ENCODE results near the gene AMH. TPM values are rescaled to one million over a fixed set of nuclear protein-coding genes. Genes with fewer than 3 reads are reported as not detected.

The AMH gene
- total and polyA plus RNA-seq, 2 donors (not counting 1 experiment from before 2014, with no cell fraction given) = 0.03 to 0.33 TPM

DNA sequence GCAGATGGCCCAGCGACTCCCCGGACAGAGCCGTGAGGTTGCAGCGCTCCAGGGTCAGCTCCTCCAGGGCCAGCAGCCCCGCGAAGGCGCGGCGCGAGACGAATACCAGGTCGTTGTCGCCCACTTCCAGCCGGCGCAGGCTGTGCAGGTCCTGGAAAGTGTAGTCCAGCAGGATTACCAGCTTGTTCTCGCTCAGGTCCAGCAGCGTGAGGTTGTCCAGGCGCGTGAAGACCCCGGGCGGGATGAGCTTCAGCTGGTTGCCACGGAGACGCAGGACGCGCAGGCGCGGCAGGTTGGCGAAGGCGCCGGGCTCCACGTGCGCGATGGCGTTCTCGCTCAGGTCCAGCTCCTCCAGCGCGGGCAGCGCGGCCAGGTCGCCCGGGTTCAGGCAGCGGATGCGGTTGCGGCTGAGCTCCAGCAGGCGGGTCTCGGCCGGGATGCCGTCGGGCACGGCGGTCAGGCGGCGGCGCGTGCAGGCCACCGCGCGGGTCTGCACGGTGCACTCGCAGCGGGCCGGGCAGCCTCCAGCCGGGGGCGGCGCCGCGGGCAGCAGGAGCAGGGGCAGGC is 42.1 kb downstream of the AMH start:
- H3K27me3 ChIP-seq (ENCODE audit: control insufficient read depth, insufficient read depth, low read length) = peaks cover 36% of the 10 kb centered on the region
- H2AFZ ChIP-seq (ENCODE audit: low read length) = no peak overlapping the region
- TF ChIP-seq EZH2 (IDR thresholded peaks at IDR 0.05; ENCODE audit: low read length, missing control alignments) = peak; percentile 79
- TF ChIP-seq, protein P1, sequence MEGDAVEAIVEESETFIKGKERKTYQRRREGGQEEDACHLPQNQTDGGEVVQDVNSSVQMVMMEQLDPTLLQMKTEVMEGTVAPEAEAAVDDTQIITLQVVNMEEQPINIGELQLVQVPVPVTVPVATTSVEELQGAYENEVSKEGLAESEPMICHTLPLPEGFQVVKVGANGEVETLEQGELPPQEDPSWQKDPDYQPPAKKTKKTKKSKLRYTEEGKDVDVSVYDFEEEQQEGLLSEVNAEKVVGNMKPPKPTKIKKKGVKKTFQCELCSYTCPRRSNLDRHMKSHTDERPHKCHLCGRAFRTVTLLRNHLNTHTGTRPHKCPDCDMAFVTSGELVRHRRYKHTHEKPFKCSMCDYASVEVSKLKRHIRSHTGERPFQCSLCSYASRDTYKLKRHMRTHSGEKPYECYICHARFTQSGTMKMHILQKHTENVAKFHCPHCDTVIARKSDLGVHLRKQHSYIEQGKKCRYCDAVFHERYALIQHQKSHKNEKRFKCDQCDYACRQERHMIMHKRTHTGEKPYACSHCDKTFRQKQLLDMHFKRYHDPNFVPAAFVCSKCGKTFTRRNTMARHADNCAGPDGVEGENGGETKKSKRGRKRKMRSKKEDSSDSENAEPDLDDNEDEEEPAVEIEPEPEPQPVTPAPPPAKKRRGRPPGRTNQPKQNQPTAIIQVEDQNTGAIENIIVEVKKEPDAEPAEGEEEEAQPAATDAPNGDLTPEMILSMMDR (conservative IDR thresholded peaks at IDR 0.05 in 1 of 2, IDR thresholded peaks at IDR 0.05 in 1 of 2; ENCODE audit: low read depth in 1 of 2, low read length in 2 of 2) = no peak
- peak overlapping the region; percentile 25 for H3K4me2 ChIP-seq (ENCODE audit: extremely low read depth, insufficient read depth, low read length)
- no peaks in the 10 kb centered on the region for H3K79me2 ChIP-seq (ENCODE audit: control insufficient read depth, insufficient read depth, low read length)
- H3K27ac ChIP-seq (ENCODE audit: insufficient read depth, low read length) = no peak overlapping the region
- H3K4me1 ChIP-seq (ENCODE audit: control insufficient read depth, extremely low read depth, insufficient read depth, low read length) = peaks cover 4% of the 10 kb centered on the region
- H3K9me3 ChIP-seq (ENCODE audit: control insufficient read depth, insufficient read depth, low read depth, low read length) = no peaks in the 10 kb centered on the region
- H3K9ac ChIP-seq (ENCODE audit: insufficient read depth, low read length) = no peak overlapping the region
- DNase-seq (ENCODE audit: low read depth in 2 of 2) = no peak
- no peaks in the 10 kb centered on the region for H3K36me3 ChIP-seq (ENCODE audit: control insufficient read depth, insufficient read depth, low read length)
- no peaks in the 10 kb centered on the region for H4K20me1 ChIP-seq (ENCODE audit: control insufficient read depth, extremely low read depth, insufficient read depth, low read length)
- H3K4me3 ChIP-seq (replicated peaks in 1 of 4; ENCODE audit: control extremely low read depth in 1 of 4, insufficient read depth in 1 of 4, low read depth in 3 of 4, low read length in 4 of 4) = no peak overlapping the region

DNA sequence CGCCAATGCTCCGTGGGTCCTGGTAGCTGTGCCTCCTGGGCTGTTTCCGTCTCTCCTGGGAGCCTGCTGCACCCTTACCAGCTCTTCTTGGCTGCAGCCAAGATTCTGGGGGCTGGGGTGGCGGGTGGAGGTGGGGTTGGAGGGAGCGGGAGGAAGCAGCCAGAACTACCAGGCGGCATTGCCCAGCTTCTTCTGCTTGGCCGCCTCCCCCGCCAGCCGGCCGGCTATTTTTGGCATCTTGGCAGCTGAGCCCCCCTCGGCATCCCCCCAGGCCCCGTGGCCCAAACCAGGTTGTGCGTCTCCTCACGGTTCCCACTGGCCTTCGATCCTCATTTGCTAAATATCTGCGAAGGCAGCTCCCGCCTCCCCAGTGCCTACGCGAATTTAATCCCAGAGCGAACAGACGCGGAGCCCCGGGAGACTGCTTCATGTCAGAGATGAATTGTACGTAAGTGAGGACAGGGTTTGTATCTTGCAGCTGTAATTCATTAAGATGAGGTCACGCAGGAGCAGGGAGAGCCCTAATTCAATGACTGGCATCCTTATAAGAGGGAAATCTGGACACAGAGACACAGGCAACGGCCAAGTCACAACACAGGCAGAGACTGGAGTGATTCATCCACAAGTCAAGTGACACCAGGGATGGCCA is 45.7 kb downstream of the AMH start:
- Histone ChIP-seq H3K27ac (ENCODE audit: insufficient read depth, low read length) (no peak overlapping the region), H3K4me2 (ENCODE audit: extremely low read depth, insufficient read depth, low read length) (peak overlapping the region; percentile 64), H4K20me1 (ENCODE audit: control insufficient read depth, extremely low read depth, insufficient read depth, low read length) (no peaks in the 10 kb centered on the region), H3K27me3 (ENCODE audit: control insufficient read depth, insufficient read depth, low read length) (peaks cover 21% of the 10 kb centered on the region), H3K36me3 (ENCODE audit: control insufficient read depth, insufficient read depth, low read length) (no peaks in the 10 kb centered on the region), H3K4me1 (ENCODE audit: control insufficient read depth, extremely low read depth, insufficient read depth, low read length) (peaks cover 4% of the 10 kb centered on the region), H3K79me2 (ENCODE audit: control insufficient read depth, insufficient read depth, low read length) (no peaks in the 10 kb centered on the region), H3K9ac (ENCODE audit: insufficient read depth, low read length) (no peak overlapping the region), H3K4me3 (replicated peaks in 1 of 4; ENCODE audit: control extremely low read depth in 1 of 4, insufficient read depth in 1 of 4, low read depth in 3 of 4, low read length in 4 of 4) (no peak overlapping the region), H2AFZ (ENCODE audit: low read length) (no peak overlapping the region), H3K9me3 (ENCODE audit: control insufficient read depth, insufficient read depth, low read depth, low read length) (no peaks in the 10 kb centered on the region)
- TF ChIP-seq EZH2 (IDR thresholded peaks at IDR 0.05; ENCODE audit: low read length, missing control alignments) = no peak
- TF ChIP-seq, protein P1 (conservative IDR thresholded peaks at IDR 0.05 in 1 of 2, IDR thresholded peaks at IDR 0.05 in 1 of 2; ENCODE audit: low read depth in 1 of 2, low read length in 2 of 2) = no peak
- peak; percentile 55 to 59 for DNase-seq (ENCODE audit: low read depth in 2 of 2)

DNA sequence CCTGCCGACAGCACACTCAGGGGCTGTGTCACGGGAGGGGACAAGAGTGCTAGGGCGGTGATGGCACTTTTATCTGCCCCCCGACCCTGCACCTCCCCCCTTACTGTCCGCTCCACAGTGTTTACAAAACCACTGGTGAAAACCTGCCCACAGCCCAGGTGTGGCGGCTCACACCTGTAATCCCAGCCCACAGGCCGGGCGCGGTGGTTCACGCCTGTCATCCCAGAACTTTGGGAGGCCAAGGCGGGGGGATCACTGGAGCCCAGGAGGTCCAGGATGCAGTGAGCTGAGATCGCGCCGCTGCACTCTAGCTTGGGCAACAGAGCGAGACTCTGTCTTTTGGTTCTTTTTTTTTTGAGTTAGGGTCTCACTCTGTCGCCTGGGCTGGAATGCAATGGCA is 47.0 kb downstream of the AMH start:
- no peak overlapping the region for H3K27ac ChIP-seq (ENCODE audit: insufficient read depth, low read length)
- H3K4me1 ChIP-seq (ENCODE audit: control insufficient read depth, extremely low read depth, insufficient read depth, low read length) = peaks cover 4% of the 10 kb centered on the region
- no peak for DNase-seq (ENCODE audit: low read depth in 2 of 2)
- no peaks in the 10 kb centered on the region for H4K20me1 ChIP-seq (ENCODE audit: control insufficient read depth, extremely low read depth, insufficient read depth, low read length)
- no peaks in the 10 kb centered on the region for H3K36me3 ChIP-seq (ENCODE audit: control insufficient read depth, insufficient read depth, low read length)
- no peaks in the 10 kb centered on the region for H3K79me2 ChIP-seq (ENCODE audit: control insufficient read depth, insufficient read depth, low read length)
- no peak overlapping the region for H3K4me3 ChIP-seq (replicated peaks in 1 of 4; ENCODE audit: control extremely low read depth in 1 of 4, insufficient read depth in 1 of 4, low read depth in 3 of 4, low read length in 4 of 4)
- TF ChIP-seq, protein P1 (conservative IDR thresholded peaks at IDR 0.05 in 1 of 2, IDR thresholded peaks at IDR 0.05 in 1 of 2; ENCODE audit: low read depth in 1 of 2, low read length in 2 of 2) = no peak
- no peak for TF ChIP-seq EZH2 (IDR thresholded peaks at IDR 0.05; ENCODE audit: low read length, missing control alignments)
- no peaks in the 10 kb centered on the region for H3K9me3 ChIP-seq (ENCODE audit: control insufficient read depth, insufficient read depth, low read depth, low read length)
- H3K4me2 ChIP-seq (ENCODE audit: extremely low read depth, insufficient read depth, low read length) = no peak overlapping the region
- no peak overlapping the region for H3K9ac ChIP-seq (ENCODE audit: insufficient read depth, low read length)
- H3K27me3 ChIP-seq (ENCODE audit: control insufficient read depth, insufficient read depth, low read length) = peaks cover 8% of the 10 kb centered on the region
- no peak overlapping the region for H2AFZ ChIP-seq (ENCODE audit: low read length)

Measured in fibroblast of lung (primary cell).